OCI-LY7 (cell line): ENCODE measurements around the gene STX12. TPM values are rescaled to one million over a fixed set of nuclear protein-coding genes. Genes with fewer than 3 reads are reported as not detected.
"Not testable (repeated sequence)": the region's sequence is repeated elsewhere in the genome, so short reads cannot be mapped to it uniquely, and the experiment has no call there.

Experiments used
- BruUV-seq: library from RNA; stranded (reverse); fragments of 400-500 nt; replicated peaks from 2 replicates; lab custom pipeline; 2021; lab: Mats Ljungman, UMichigan
- CTCF ChIA-PET: fragments of 300-600 bp; sonication (Branson Sonifier 250); formaldehyde crosslinking; loops from one replicate; lab custom pipeline; 2022; ENCODE audit warnings: antibody characterized with exemption; ENCODE audit not compliant: unreplicated experiment; lab: Charles Lee
- POLR2A ChIA-PET: fragments of 300-600 bp; sonication (Branson Sonifier 250); formaldehyde crosslinking; loops from one replicate; lab custom pipeline; 2022; ENCODE audit warnings: antibody characterized with exemption; lab: Charles Lee
- DNase-seq: peaks from one replicate; pipeline ENCODE4 v3.0.0-alpha.2; 2015; ENCODE audit warnings: low spot score
- H2AFZ ChIP-seq: fragments of 200-600 bp; sonication (generic), shearing (Covaris generic); 2 replicates; pipeline ENCODE4 v1.6.1; 2014; ENCODE audit warnings: mild to moderate bottlenecking, antibody characterized with exemption, low read length, moderate library complexity
- H3K27ac ChIP-seq: fragments of 200-600 bp; sonication (generic); 2 replicates; pipeline ENCODE4 v1.5.1; 2014; ENCODE audit warnings: mixed run types, low read depth, mild to moderate bottlenecking, moderate library complexity, low read length, inconsistent platforms; ENCODE audit not compliant: poor library complexity, severe bottlenecking
- H3K36me3 ChIP-seq: fragments of 200-600 bp; sonication (generic); 2 replicates; pipeline ENCODE4 v1.6.1; 2014; ENCODE audit warnings: mild to moderate bottlenecking, antibody characterized with exemption, low read length, moderate library complexity, mixed read lengths; ENCODE audit not compliant: insufficient read depth
- H3K4me1 ChIP-seq: fragments of 200-600 bp; sonication (generic); 2 replicates; pipeline ENCODE4 v1.5.1; 2014; ENCODE audit warnings: mild to moderate bottlenecking, low read length; ENCODE audit not compliant: insufficient read depth, poor library complexity, severe bottlenecking
- H3K4me2 ChIP-seq: fragments of 200-600 bp; sonication (generic); 2 replicates; pipeline ENCODE4 v1.6.1; 2014; ENCODE audit warnings: mild to moderate bottlenecking, low read length
- H3K4me3 ChIP-seq: fragments of 200-600 bp; sonication (generic); 2 replicates; pipeline ENCODE4 v1.5.1; 2014; ENCODE audit warnings: mild to moderate bottlenecking, low read depth, low read length; ENCODE audit not compliant: poor library complexity, severe bottlenecking
- H3K79me2 ChIP-seq: fragments of 200-600 bp; sonication (generic); 2 replicates; pipeline ENCODE4 v1.6.1; 2016; ENCODE audit warnings: low read depth, mild to moderate bottlenecking, low read length, moderate library complexity, mixed read lengths; ENCODE audit not compliant: insufficient read depth
- H3K9me2 ChIP-seq: fragments of 200-600 bp; sonication (generic); 2 replicates; pipeline ENCODE4 v1.6.1; 2016; ENCODE audit warnings: mild to moderate bottlenecking, low read length, mixed read lengths; ENCODE audit not compliant: insufficient read depth
- H3K9me3 ChIP-seq: fragments of 200-600 bp; sonication (generic); 2 replicates; pipeline ENCODE4 v1.6.1; 2014; ENCODE audit warnings: mild to moderate bottlenecking, mixed run types, low read length, mixed read lengths
- H4K20me1 ChIP-seq: fragments of 200-600 bp; sonication (generic); 2 replicates; pipeline ENCODE4 v1.6.1; 2014; ENCODE audit warnings: mild to moderate bottlenecking, antibody characterized with exemption, low read length, moderate library complexity, mixed read lengths; ENCODE audit not compliant: insufficient read depth
- EZH2phosphoT487 ChIP-seq: fragments of 200-600 bp; sonication (generic); IDR thresholded peaks from 2 replicates; pipeline ENCODE4 v1.6.1; 2018; ENCODE audit warnings: low read depth, borderline replicate concordance, mild to moderate bottlenecking, mixed run types, antibody characterized with exemption, low read length, moderate library complexity, mixed read lengths
- intact Hi-C: fragments of 100-400 bp; cut with micrococcal nuclease; formaldehyde crosslinking; loops from one replicate; pipeline ENCODE4 v1.10.0; 2022; ENCODE audit not compliant: unreplicated experiment
- total RNA-seq, 2 experiments: library from RNA; depleted of rRNA in 1 of 2; stranded (reverse); fragments of >200 nt in 1 of 2; shearing (Covaris generic) in 1 of 2; gene quantifications; 2 replicates each; pipeline ENCODE4 v1.2.3, GENCODE V29; 2014 to 2022
- TF ChIP-seq, protein P1 (sequence below): fragments of 200-600 bp; sonication (generic); conservative IDR thresholded peaks from 2 replicates; pipeline ENCODE4 v1.5.1; 2014; ENCODE audit warnings: mild to moderate bottlenecking, antibody characterized with exemption, low read length, moderate library complexity, mixed read lengths

STX12 gene
- total RNA-seq, 2 experiments from 2014 or later: 17.2 to 30.1 TPM

DNA sequence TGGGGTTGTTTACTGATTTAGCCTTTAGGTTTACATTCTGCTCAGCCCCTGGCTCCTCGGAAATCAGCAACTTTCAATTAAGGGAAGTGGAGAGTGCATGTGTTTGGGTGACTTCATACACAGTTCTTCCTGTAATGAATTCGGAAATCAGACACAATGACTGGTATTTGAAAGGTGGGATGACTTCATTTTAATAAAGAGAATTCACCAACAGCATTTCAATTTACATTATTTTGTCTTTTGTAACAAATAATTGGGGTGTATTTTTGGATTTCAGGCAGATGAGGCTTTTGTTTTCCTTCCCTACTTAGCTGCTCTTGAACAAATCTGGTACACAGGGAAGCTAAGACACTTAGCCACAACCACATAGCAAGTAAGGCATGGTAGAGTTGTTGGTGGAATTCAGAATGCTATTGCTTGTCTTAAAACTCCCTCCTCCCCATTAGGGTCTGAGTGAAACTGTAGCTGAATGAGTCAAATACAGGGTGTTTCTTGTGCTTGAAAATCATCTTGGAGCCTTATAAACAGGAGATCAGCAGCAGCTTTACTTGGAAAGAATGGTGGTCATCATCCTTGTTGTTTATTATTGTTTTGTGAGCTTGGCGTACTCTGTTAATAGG, 917 bp downstream of the STX12 start:
- TSS peak; percentile 68 for BruUV-seq
- peak overlapping the region; percentile 95 for H3K4me3 ChIP-seq
- peaks cover 24% of the 10 kb centered on the region for H3K4me1 ChIP-seq
- ChIA-PET POLR2A (interaction anchor here (1.3 to 1.5 kb wide), 3 partner anchors 13 to 60 kb away, joined by 6 to 13 read pairs (median 7); partner anchors contain the start of gene PPP1R8), CTCF (interaction anchor here (0.7 kb wide), 1 partner anchor 111 kb away, joined by 3 read pairs; no protein-coding TSS in a partner anchor)
- H4K20me1 ChIP-seq: no peaks in the 10 kb centered on the region
- peaks cover 5% of the 10 kb centered on the region; the same call in 1 of the 2 replicates for H3K36me3 ChIP-seq
- H3K9me3 ChIP-seq: no peaks in the 10 kb centered on the region
- peaks cover 29% of the 10 kb centered on the region for H3K79me2 ChIP-seq
- no peaks in the 10 kb centered on the region for H3K9me2 ChIP-seq
- peak overlapping the region; percentile 88 for H3K4me2 ChIP-seq
- peak overlapping the region; percentile 98 for H2AFZ ChIP-seq
- intact Hi-C loops: loop anchor here (5.0 kb wide), 1 partner anchor 47 kb away; the partner anchor contains the start of gene FAM76A
- TF ChIP-seq EZH2phosphoT487: no peak
- peak; percentile 47 for DNase-seq
- peak overlapping the region; percentile 41 for H3K27ac ChIP-seq

DNA sequence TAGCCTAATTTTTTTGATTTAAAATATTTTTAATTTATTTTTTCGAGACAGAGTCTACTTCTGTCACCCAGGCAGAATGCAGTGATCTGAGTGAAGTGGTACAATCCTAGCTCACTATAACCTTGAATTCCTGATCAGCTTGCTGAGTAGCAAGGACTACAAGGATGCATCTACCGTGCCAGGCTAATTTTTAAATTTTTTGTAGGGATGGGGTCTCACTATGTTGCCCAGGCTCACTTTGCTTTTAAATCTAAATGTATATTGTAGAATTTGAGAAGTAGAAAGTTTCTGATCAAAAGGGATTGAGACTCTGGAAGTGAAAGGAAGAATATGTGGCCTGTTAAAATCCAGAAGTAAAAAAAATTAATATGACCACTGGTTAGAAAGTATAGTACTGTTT, 1.6 kb downstream of the STX12 start:
- H3K4me2 ChIP-seq: peak overlapping the region; percentile 88
- no peaks in the 10 kb centered on the region for H3K9me3 ChIP-seq
- H3K27ac ChIP-seq: no peak overlapping the region
- no peak overlapping the region for H2AFZ ChIP-seq
- peaks cover 29% of the 10 kb centered on the region for H3K79me2 ChIP-seq
- CTCF ChIA-PET: interaction anchor here (0.7 kb wide), 1 partner anchor 112 kb away, joined by 3 read pairs; no protein-coding TSS in a partner anchor
- no peaks in the 10 kb centered on the region for H4K20me1 ChIP-seq
- peaks cover 5% of the 10 kb centered on the region; the same call in 1 of the 2 replicates for H3K36me3 ChIP-seq
- BruUV-seq: no TSS peak
- no peak for DNase-seq
- no peak for TF ChIP-seq EZH2phosphoT487
- TF ChIP-seq, protein P1, sequence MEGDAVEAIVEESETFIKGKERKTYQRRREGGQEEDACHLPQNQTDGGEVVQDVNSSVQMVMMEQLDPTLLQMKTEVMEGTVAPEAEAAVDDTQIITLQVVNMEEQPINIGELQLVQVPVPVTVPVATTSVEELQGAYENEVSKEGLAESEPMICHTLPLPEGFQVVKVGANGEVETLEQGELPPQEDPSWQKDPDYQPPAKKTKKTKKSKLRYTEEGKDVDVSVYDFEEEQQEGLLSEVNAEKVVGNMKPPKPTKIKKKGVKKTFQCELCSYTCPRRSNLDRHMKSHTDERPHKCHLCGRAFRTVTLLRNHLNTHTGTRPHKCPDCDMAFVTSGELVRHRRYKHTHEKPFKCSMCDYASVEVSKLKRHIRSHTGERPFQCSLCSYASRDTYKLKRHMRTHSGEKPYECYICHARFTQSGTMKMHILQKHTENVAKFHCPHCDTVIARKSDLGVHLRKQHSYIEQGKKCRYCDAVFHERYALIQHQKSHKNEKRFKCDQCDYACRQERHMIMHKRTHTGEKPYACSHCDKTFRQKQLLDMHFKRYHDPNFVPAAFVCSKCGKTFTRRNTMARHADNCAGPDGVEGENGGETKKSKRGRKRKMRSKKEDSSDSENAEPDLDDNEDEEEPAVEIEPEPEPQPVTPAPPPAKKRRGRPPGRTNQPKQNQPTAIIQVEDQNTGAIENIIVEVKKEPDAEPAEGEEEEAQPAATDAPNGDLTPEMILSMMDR: no peak
- peaks cover 24% of the 10 kb centered on the region for H3K4me1 ChIP-seq
- H3K9me2 ChIP-seq: no peaks in the 10 kb centered on the region
- H3K4me3 ChIP-seq: no peak overlapping the region
- POLR2A ChIA-PET: interaction anchor here (0.5 to 1.5 kb wide), 5 partner anchors 13 to 132 kb away, joined by 3 to 7 read pairs (median 5); partner anchors contain the start of gene PPP1R8
- intact Hi-C loops: loop anchor here (5.0 kb wide), 1 partner anchor 47 kb away; the partner anchor contains the start of gene FAM76A

DNA sequence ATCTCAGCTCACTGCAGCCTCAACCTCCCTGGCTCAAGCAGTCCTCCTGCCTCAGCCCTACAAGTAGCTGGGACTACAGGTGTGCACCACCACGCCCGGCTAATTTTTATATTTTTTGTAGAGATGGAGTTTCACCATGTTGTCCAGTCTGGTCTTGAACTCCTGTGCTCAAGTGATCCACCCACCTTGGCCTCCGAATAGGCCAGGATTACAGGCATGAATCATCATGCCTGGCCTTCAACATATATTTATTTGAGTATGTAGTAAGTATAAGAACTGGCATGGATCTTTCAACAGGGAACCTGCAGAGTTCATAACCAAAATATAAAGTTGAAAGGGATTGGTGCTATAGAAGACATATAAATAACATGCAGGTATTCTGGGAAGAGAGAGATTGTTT, 2.3 kb downstream of the STX12 start:
- ChIA-PET CTCF (interaction anchor here (0.6 kb wide), 1 partner anchor 218 kb away, joined by 5 read pairs; no protein-coding TSS in a partner anchor), POLR2A (interaction anchor here (0.5 to 1.5 kb wide), 5 partner anchors 12 to 893 kb away, joined by 3 to 7 read pairs (median 5); partner anchors contain the start of gene PPP1R8)
- BruUV-seq, H3K4me2 ChIP-seq, intact Hi-C loops, H4K20me1 ChIP-seq, H3K9me3 ChIP-seq, H3K27ac ChIP-seq, H3K4me3 ChIP-seq, DNase-seq, H2AFZ ChIP-seq, H3K36me3 ChIP-seq, H3K9me2 ChIP-seq: not testable (repeated sequence)
- peaks cover 29% of the 10 kb centered on the region for H3K79me2 ChIP-seq
- peaks cover 24% of the 10 kb centered on the region for H3K4me1 ChIP-seq

DNA sequence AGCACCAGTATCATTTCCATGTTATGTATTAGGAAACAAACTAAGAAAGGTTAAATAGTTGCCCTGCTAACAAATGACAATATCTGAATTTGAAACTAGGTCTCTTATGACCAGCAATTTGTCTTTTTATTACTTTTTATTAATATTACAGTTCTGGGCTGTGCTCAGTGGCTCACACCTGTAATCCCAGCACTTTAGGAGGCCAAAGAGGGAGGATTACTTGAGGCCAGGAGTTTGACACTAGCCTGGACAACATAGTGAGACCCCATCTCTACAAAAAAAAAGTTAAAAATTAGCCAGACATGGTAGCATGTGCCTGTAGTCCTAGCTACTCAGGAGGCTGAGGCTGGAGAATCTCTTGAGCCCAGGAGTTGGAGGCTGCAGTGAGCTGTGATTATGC, 3.3 kb downstream of the STX12 start:
- POLR2A ChIA-PET, H3K4me3 ChIP-seq, DNase-seq, intact Hi-C loops, H4K20me1 ChIP-seq, H2AFZ ChIP-seq, CTCF ChIA-PET, H3K9me2 ChIP-seq, BruUV-seq, H3K27ac ChIP-seq, H3K4me2 ChIP-seq, H3K9me3 ChIP-seq, H3K36me3 ChIP-seq: not testable (repeated sequence)
- H3K79me2 ChIP-seq: peaks cover 29% of the 10 kb centered on the region
- H3K4me1 ChIP-seq: peaks cover 24% of the 10 kb centered on the region
